ENCODE results near the gene CPLANE1. TPM values are rescaled to one million over a fixed set of nuclear protein-coding genes. Genes with fewer than 3 reads are reported as not detected.
"Not testable (repeated sequence)": the region's sequence is repeated elsewhere in the genome, so short reads cannot be mapped to it uniquely, and the experiment has no call there.

CPLANE1 gene
- total RNA-seq, 4 donors from 2014 or later, result 14.0 to 65.2 (median 21.3) TPM

GRCh38 chr5:37247496-37247895 is 1.7 kb downstream of the CPLANE1 start:
- TF ChIP-seq, protein P1, sequence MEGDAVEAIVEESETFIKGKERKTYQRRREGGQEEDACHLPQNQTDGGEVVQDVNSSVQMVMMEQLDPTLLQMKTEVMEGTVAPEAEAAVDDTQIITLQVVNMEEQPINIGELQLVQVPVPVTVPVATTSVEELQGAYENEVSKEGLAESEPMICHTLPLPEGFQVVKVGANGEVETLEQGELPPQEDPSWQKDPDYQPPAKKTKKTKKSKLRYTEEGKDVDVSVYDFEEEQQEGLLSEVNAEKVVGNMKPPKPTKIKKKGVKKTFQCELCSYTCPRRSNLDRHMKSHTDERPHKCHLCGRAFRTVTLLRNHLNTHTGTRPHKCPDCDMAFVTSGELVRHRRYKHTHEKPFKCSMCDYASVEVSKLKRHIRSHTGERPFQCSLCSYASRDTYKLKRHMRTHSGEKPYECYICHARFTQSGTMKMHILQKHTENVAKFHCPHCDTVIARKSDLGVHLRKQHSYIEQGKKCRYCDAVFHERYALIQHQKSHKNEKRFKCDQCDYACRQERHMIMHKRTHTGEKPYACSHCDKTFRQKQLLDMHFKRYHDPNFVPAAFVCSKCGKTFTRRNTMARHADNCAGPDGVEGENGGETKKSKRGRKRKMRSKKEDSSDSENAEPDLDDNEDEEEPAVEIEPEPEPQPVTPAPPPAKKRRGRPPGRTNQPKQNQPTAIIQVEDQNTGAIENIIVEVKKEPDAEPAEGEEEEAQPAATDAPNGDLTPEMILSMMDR (IDR thresholded peaks at IDR 0.05), result no peak
- no peak for TF ChIP-seq POLR2A (IDR thresholded peaks at IDR 0.05)
- peaks cover 0 to 4% (median 0%) of the 10 kb centered on the region in 4 donors for H3K9me3 ChIP-seq
- peaks cover 0 to 10% (median 0%) of the 10 kb centered on the region in 4 donors for H3K4me1 ChIP-seq
- no peaks in the 10 kb centered on the region for H3K27me3 ChIP-seq
- DNase-seq, result no peak
- no peak overlapping the region for H3K4me3 ChIP-seq
- no peak overlapping the region for H3K27ac ChIP-seq
- no peaks in the 10 kb centered on the region for H3K36me3 ChIP-seq

DNA sequence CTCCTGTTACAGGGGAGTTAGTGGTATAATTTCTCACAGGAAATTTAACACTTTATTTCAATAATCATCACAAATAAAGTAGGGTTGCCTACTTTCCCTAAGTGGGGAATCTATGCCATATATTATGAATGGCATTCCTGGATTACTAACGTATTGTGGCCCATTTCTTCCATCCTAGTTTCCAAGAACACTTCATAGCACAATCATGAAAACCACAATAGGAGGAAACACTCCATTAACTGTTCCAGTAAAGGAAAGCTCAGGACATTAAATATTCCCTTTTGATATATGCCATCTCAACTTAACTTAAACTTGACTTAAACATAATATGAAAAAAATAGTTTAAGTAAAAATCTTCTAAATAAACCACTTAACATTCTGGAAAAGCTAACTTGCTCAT is 2.1 kb downstream of the CPLANE1 start:
- Histone ChIP-seq H3K27ac (no peak overlapping the region), H3K36me3 (no peaks in the 10 kb centered on the region), H3K4me1 (peaks cover 0 to 10% (median 0%) of the 10 kb centered on the region in 4 donors), H3K9me3 (peaks cover 0 to 4% (median 0%) of the 10 kb centered on the region in 4 donors), H3K4me3 (no peak overlapping the region), H3K27me3 (no peaks in the 10 kb centered on the region)
- DNase-seq, result no peak
- no peak for TF ChIP-seq POLR2A (IDR thresholded peaks at IDR 0.05)
- TF ChIP-seq, protein P1 (IDR thresholded peaks at IDR 0.05), result no peak

DNA sequence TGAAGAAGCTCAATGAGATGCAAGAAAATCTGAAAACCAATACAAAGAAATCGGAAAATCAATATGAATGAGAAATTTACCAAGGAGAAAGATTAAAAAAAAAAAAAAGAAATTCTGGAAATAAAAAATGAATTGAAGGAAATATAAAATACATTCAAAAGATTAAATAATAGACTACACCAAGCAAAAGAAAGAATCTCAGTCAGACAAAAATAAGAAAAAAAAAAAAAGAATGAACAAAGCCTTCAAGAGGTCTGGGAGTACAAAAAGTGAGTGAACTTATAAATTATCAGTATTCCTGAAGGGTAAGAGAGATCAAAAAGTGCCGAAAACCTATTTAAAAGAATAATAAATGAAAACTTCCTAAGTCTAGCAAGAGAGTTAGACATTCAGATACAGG is 14.9 kb downstream of the CPLANE1 start:
- no peaks in the 10 kb centered on the region for H3K27me3 ChIP-seq
- no peaks in the 10 kb centered on the region for H3K9me3 ChIP-seq
- H3K36me3 ChIP-seq, result peaks cover 0 to 24% (median 0%) of the 10 kb centered on the region in 3 donors
- H3K4me1 ChIP-seq, result no peaks in the 10 kb centered on the region
- H3K4me3 ChIP-seq, result no peak overlapping the region
- no peak overlapping the region for H3K27ac ChIP-seq
- no peak for DNase-seq
- TF ChIP-seq POLR2A (IDR thresholded peaks at IDR 0.05), result no peak
- TF ChIP-seq, protein P1 (IDR thresholded peaks at IDR 0.05), result no peak

DNA sequence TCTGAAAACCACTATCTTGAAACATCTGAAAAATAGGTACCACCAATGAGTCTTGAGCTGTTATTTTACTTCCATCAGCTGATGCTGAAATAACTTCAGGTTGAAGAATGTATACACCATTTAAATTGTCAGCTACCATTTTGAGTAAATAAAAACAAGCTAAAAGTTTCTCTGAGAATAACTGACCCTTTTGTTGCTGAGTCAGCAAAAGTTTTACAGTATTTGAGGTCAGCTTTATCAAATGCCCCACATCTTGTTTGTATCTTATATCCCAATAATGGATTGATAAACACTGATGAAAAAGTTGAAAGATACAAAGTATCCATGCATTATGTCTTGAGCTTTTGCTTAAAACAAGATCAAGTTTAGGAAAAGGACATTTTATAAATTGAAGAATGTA is 22.8 kb downstream of the CPLANE1 start:
- H3K4me1 ChIP-seq, result no peaks in the 10 kb centered on the region
- H3K27ac ChIP-seq, result no peak overlapping the region
- H3K27me3 ChIP-seq, result no peaks in the 10 kb centered on the region
- TF ChIP-seq, protein P1 (IDR thresholded peaks at IDR 0.05), result no peak
- no peak for TF ChIP-seq POLR2A (IDR thresholded peaks at IDR 0.05)
- DNase-seq, result no peak
- no peaks in the 10 kb centered on the region for H3K9me3 ChIP-seq
- peaks cover 0 to 32% (median 0%) of the 10 kb centered on the region in 3 donors for H3K36me3 ChIP-seq
- no peak overlapping the region for H3K4me3 ChIP-seq

DNA sequence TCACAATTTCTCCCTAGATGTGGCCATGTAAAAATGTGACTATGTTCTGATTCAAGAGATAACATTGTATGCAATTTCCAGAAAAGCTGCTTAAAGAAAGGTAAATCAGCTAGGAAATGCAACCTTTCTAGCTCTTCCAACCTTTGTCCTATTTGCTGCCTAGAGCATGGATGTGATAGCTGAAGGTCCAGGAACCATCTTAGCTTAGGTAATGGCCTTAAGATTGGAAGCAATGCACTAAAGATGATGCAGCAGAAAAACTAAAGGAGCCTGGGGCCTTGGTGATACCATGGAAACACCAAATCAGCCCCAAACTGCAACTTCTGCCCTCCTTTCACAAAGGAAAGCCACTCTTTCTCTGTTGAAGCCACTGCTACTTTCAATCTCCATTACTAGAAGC is 27.0 kb downstream of the CPLANE1 start:
- Histone ChIP-seq H3K27me3 (no peaks in the 10 kb centered on the region), H3K27ac (no peak overlapping the region), H3K9me3 (no peaks in the 10 kb centered on the region), H3K4me1 (no peaks in the 10 kb centered on the region), H3K36me3 (peaks cover 0 to 44% (median 0%) of the 10 kb centered on the region in 3 donors), H3K4me3 (no peak overlapping the region)
- DNase-seq, result no peak
- TF ChIP-seq, protein P1 (IDR thresholded peaks at IDR 0.05), result no peak
- TF ChIP-seq POLR2A (IDR thresholded peaks at IDR 0.05), result no peak

- H3K27me3 ChIP-seq, DNase-seq, H3K4me3 ChIP-seq, H3K4me1 ChIP-seq, H3K9me3 ChIP-seq, H3K27ac ChIP-seq: not testable (repeated sequence)
- H3K36me3 ChIP-seq, result peaks cover 0 to 39% (median 0%) of the 10 kb centered on the region in 3 donors
Observed at GRCh38 chr5:37220426-37220825, 28.8 kb downstream of the CPLANE1 start.

DNA sequence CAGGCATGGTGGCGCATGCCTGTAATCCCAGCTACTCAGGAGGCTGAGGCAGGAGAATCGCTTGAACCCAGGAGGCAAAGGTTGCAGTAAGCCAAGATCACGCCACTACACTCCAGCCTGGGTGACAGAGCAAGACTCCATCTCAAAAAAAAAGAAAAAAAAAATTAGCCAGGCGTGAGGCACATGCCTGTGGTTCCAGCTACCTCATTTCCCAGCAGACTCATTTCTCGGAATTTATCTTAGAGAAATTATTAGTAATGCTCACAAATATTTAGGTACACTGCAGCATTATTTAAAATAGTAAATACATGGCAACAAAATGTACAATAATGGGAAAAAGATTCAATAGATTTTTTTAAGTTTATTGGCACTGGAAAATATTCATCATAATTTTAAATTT is 29.8 kb downstream of the CPLANE1 start:
- not testable (repeated sequence) for H3K4me1 ChIP-seq, DNase-seq, H3K4me3 ChIP-seq, H3K27ac ChIP-seq, H3K27me3 ChIP-seq, H3K9me3 ChIP-seq
- H3K36me3 ChIP-seq, result peaks cover 0 to 31% (median 0%) of the 10 kb centered on the region in 3 donors
